ENCODE data around the gene POU4F1.

Gene POU4F1

GRCh38 chr13:78608252-78608687 is 4.9 kb upstream of the POU4F1 start:
- no peak overlapping the region for H3K27ac ChIP-seq
- DNase-seq (ENCODE audit: low spot score): no peak
- no peak for TF ChIP-seq CTCF (conservative IDR thresholded peaks at IDR 0.05; ENCODE audit: low read depth)
- POLR2A ChIA-PET (ENCODE audit: low non-redundant PET): no interaction called here
- CTCF ChIA-PET: no interaction called here

GRCh38 chr13:78607409-78608251 is 4.3 kb upstream of the POU4F1 start:
- no peak for TF ChIP-seq CTCF (conservative IDR thresholded peaks at IDR 0.05; ENCODE audit: low read depth)
- POLR2A ChIA-PET (ENCODE audit: low non-redundant PET): no interaction called here
- CTCF ChIA-PET: interaction anchor here (0.6 kb wide), 1 partner anchor 244 kb away, joined by 3 read pairs; no protein-coding TSS in a partner anchor
- no peak for DNase-seq (ENCODE audit: low spot score)
- H3K27ac ChIP-seq: no peak overlapping the region

DNA sequence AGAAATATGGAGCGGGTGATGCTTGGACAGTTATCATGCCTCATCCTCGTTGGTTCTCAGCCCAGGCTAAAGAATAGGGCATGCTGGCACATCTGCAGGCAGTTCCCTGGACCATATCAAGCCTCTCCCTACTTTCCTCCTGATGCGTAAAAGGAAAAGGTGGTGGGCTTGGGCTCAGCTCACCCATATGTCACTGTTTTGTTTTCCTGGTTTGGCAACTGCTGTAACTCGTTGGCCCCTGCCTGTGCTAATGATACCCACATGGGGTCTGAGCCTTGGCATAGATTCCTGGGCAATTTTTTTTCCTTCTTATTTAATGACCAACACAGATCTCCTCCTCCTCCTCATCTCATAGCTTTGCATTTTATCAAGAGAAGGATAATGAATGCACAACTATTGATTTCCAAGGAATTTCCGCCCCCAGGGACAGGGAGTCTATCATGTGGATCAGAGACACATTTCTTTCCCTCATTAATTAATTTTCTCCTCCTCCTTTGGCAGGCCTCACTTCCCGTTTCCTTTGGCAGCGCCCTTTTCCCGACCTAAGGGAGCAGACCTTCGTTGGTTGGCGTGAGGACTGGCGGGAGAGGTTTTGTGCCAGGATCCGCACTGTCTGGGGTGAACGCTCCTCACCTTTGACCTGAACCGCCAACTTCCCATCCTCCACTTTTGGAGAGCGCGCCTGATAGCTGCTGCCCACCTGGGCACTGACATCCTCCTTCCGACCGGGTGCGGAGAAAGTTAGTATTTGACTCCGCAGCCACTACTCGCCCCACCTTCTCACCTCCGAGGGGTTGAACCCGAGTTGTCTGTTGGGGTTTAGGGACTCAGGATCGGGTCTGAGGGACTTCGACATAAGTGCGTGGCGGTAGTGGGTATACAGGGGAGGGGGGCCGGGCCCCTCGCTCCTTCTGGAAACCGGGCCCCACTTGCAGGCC is 3.4 kb upstream of the POU4F1 start:
- H3K27ac ChIP-seq: no peak overlapping the region
- CTCF ChIA-PET: interaction anchor here (0.6 kb wide), 1 partner anchor 245 kb away, joined by 3 read pairs; no protein-coding TSS in a partner anchor

GRCh38 chr13:78604782-78605611 is 1.6 kb upstream of the POU4F1 start:
- H3K27ac ChIP-seq: no peak overlapping the region
- POLR2A ChIA-PET (ENCODE audit: low non-redundant PET): no interaction called here
- CTCF ChIA-PET: no interaction called here
- no peak for DNase-seq (ENCODE audit: low spot score)
- TF ChIP-seq CTCF (conservative IDR thresholded peaks at IDR 0.05; ENCODE audit: low read depth): no peak

More for the DNA sequence above, 3.4 kb upstream of the POU4F1 start:
- POLR2A ChIA-PET (ENCODE audit: low non-redundant PET): no interaction called here
- DNase-seq (ENCODE audit: low spot score): no peak
- TF ChIP-seq CTCF (conservative IDR thresholded peaks at IDR 0.05; ENCODE audit: low read depth): no peak

DNA sequence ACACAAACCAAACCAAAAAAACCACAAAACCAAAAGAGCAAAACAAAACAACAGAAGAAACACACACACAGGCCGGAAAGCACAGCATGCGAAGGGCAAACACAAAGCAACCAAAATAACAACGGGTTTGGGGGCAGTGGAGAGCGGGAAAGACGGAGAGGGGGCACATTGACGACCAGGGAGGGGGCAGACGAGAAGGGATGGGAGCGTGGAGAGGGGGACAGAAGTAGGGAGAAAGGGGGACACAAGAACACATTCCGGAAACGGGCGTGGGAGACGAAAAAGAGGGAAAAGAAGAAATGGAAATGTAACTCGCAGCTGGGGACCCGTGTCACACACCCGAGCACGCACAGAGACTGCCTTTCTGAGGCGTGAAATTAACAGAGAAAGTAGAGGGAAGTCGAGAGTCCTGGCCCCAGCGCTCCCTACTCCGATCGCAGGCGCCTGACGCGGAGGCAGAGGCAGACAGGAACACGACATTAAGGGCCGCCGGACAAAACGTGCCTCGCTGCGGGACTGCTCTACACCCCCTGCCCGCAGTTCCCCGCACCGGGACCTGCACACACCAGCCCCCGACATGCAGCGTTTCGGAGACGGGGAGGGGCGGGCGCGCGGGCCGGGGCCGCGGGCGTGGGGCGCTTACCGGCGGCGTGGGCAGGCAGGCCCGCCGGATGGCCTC is 652 bp downstream of the POU4F1 start:
- no peak for DNase-seq (ENCODE audit: low spot score)
- no peak overlapping the region for H3K27ac ChIP-seq
- TF ChIP-seq CTCF (conservative IDR thresholded peaks at IDR 0.05; ENCODE audit: low read depth): no peak
- CTCF ChIA-PET: interaction anchor here (0.6 to 0.9 kb wide), 3 partner anchors 10 to 720 kb away, joined by 3 to 4 read pairs (median 4); no protein-coding TSS in a partner anchor
- POLR2A ChIA-PET (ENCODE audit: low non-redundant PET): no interaction called here

Data from RWPE1 (cell line).